H9 (cell line): ENCODE results near the gene LRP2. TPM values are rescaled to one million over a fixed set of nuclear protein-coding genes. Genes with fewer than 3 reads are reported as not detected.

Experiments
- DNase-seq: peaks from one replicate; pipeline ENCODE4 v3.0.0-alpha.2; 2017
- H2AFZ ChIP-seq: one replicate; pipeline ENCODE4 v1.6.1; 2013; ENCODE audit warnings: mild to moderate bottlenecking, low read length, control low read depth, moderate library complexity
- H2AK5ac ChIP-seq: 2 replicates; pipeline ENCODE4 v1.6.1; 2013; ENCODE audit warnings: low read length, control low read depth, mixed read lengths; ENCODE audit not compliant: insufficient read length
- H2BK120ac ChIP-seq: one replicate; pipeline ENCODE4 v1.6.1; 2013; ENCODE audit warnings: low read depth, mild to moderate bottlenecking, low read length, control low read depth, inconsistent platforms; ENCODE audit not compliant: poor library complexity, severe bottlenecking
- H2BK12ac ChIP-seq: 2 replicates; pipeline ENCODE4 v1.6.1; 2013; ENCODE audit warnings: low read length, control low read depth, mixed read lengths, low read depth; ENCODE audit not compliant: insufficient read length
- H2BK15ac ChIP-seq: 2 replicates; pipeline ENCODE4 v1.6.1; 2013; ENCODE audit warnings: low read depth, low read length, control low read depth
- H2BK20ac ChIP-seq: one replicate; pipeline ENCODE4 v1.6.1; 2013; ENCODE audit warnings: low read depth, mild to moderate bottlenecking, low read length, control low read depth, inconsistent platforms; ENCODE audit not compliant: poor library complexity, severe bottlenecking
- H2BK5ac ChIP-seq: 2 replicates; pipeline ENCODE4 v1.6.1; 2013; ENCODE audit warnings: low read length, control low read depth, mixed read lengths; ENCODE audit not compliant: insufficient read length
- H3K14ac ChIP-seq: 2 replicates; pipeline ENCODE4 v1.6.1; 2013; ENCODE audit warnings: low read length, control low read depth; ENCODE audit not compliant: insufficient read depth
- H3K18ac ChIP-seq: 2 replicates; pipeline ENCODE4 v1.6.1; 2013; ENCODE audit warnings: low read depth, mild to moderate bottlenecking, mixed read lengths, low read length, control low read depth; ENCODE audit not compliant: insufficient read length
- H3K23ac ChIP-seq: 2 replicates; pipeline ENCODE4 v1.6.1; 2013; ENCODE audit warnings: low read length, control low read depth, mixed read lengths, low read depth; ENCODE audit not compliant: insufficient read length
- H3K23me2 ChIP-seq: 2 replicates; pipeline ENCODE4 v1.6.1; 2013; ENCODE audit warnings: low read depth, mild to moderate bottlenecking, mixed read lengths, low read length, control low read depth; ENCODE audit not compliant: insufficient read length, poor library complexity, severe bottlenecking
- H3K27ac ChIP-seq: 2 replicates; pipeline ENCODE4 v1.5.1; 2013; ENCODE audit warnings: low read length, control low read depth, mixed read lengths, low read depth; ENCODE audit not compliant: insufficient read length
- H3K27me3 ChIP-seq: 2 replicates; pipeline ENCODE4 v1.6.1; 2013; ENCODE audit warnings: low read length, control low read depth, inconsistent platforms; ENCODE audit not compliant: insufficient read depth
- H3K4ac ChIP-seq: 2 replicates; pipeline ENCODE4 v1.6.1; 2013; ENCODE audit warnings: low read depth, mild to moderate bottlenecking, control low read depth, inconsistent platforms, low read length, moderate library complexity
- H3K4me1 ChIP-seq: 2 replicates; pipeline ENCODE4 v1.6.1; 2013; ENCODE audit warnings: low read length, control low read depth, inconsistent platforms; ENCODE audit not compliant: insufficient read depth
- H3K4me2 ChIP-seq: 2 replicates; pipeline ENCODE4 v1.6.1; 2013; ENCODE audit warnings: low read length, control low read depth, mixed read lengths; ENCODE audit not compliant: insufficient read length, insufficient read depth
- H3K56ac ChIP-seq: 2 replicates; pipeline ENCODE4 v1.6.1; 2013; ENCODE audit warnings: low read depth, mild to moderate bottlenecking, mixed read lengths, low read length, control low read depth; ENCODE audit not compliant: insufficient read length
- H3K79me1 ChIP-seq: 2 replicates; pipeline ENCODE4 v1.6.1; 2013; ENCODE audit warnings: low read depth, mild to moderate bottlenecking, moderate library complexity, low read length, control low read depth, inconsistent platforms; ENCODE audit not compliant: insufficient read depth, poor library complexity, severe bottlenecking
- H3K79me2 ChIP-seq: 2 replicates; pipeline ENCODE4 v1.6.1; 2013; ENCODE audit warnings: low read length, control low read depth, inconsistent platforms; ENCODE audit not compliant: insufficient read depth
- H3K9ac ChIP-seq: 2 replicates; pipeline ENCODE4 v1.6.1; 2013; ENCODE audit warnings: low read length, control low read depth, mixed read lengths; ENCODE audit not compliant: insufficient read length; ENCODE audit errors: extremely low read depth
- H3K9me3 ChIP-seq: one replicate; pipeline ENCODE4 v1.6.1; 2013; ENCODE audit warnings: low read depth, low read length, inconsistent platforms; ENCODE audit not compliant: control insufficient read depth
- H3T11ph ChIP-seq: one replicate; pipeline ENCODE4 v1.6.1; 2013; ENCODE audit warnings: mild to moderate bottlenecking, low read length, control low read depth, inconsistent platforms
- H4K20me1 ChIP-seq: one replicate; pipeline ENCODE4 v1.6.1; 2013; ENCODE audit not compliant: control insufficient read depth, insufficient read length, insufficient read depth
- H4K5ac ChIP-seq: 2 replicates; pipeline ENCODE4 v1.6.1; 2013; ENCODE audit warnings: low read depth, mild to moderate bottlenecking, mixed read lengths, low read length, control low read depth; ENCODE audit not compliant: insufficient read length
- H4K8ac ChIP-seq: replicated peaks from 2 replicates; pipeline ENCODE4 v1.6.1; 2013; ENCODE audit warnings: low read length, control low read depth, mixed read lengths, low read depth; ENCODE audit not compliant: insufficient read length
- H4K91ac ChIP-seq: 2 replicates; pipeline ENCODE4 v1.6.1; 2013; ENCODE audit warnings: low read depth, mild to moderate bottlenecking, moderate library complexity, mixed read lengths, low read length, control low read depth; ENCODE audit not compliant: insufficient read length
- H3K27ac Mint-ChIP-seq, 3 experiments: 2 replicates in 2 of 3; 3 replicates in 1 of 3; pipeline ENCODE4 v1.8.0; 2020 to 2021; ENCODE audit warnings: mixed read lengths in 3 of 3, mild to moderate bottlenecking in 1 of 3, moderate library complexity in 1 of 3
- H3K27me3 Mint-ChIP-seq: 2 replicates; pipeline ENCODE4 v1.8.0; 2021; ENCODE audit warnings: low read depth, mild to moderate bottlenecking, moderate library complexity, mixed read lengths
- H3K36me3 Mint-ChIP-seq, 3 experiments: 2 replicates in 2 of 3; 3 replicates in 1 of 3; pipeline ENCODE4 v1.8.0; 2020 to 2021; ENCODE audit warnings: low read depth in 3 of 3, mixed read lengths in 3 of 3; ENCODE audit not compliant: insufficient read depth in 1 of 3
- H3K4me1 Mint-ChIP-seq, 2 experiments: 2 replicates each; pipeline ENCODE4 v1.8.0; 2020; ENCODE audit warnings: mixed read lengths in 2 of 2
- H3K4me3 Mint-ChIP-seq, 2 experiments: 2 replicates in 1 of 2; 3 replicates in 1 of 2; pipeline ENCODE4 v1.8.0; 2020 to 2021; ENCODE audit warnings: mild to moderate bottlenecking in 2 of 2, mixed read lengths in 2 of 2, moderate library complexity in 1 of 2
- H3K9me3 Mint-ChIP-seq, 2 experiments: 2 replicates in 1 of 2; 3 replicates in 1 of 2; pipeline ENCODE4 v1.8.0; 2020; ENCODE audit warnings: mild to moderate bottlenecking in 2 of 2, mixed read lengths in 2 of 2, moderate library complexity in 1 of 2
- WGBS: extraction: QIAGEN DNeasy Blood & Tissue Kit; methylation state at CpG from one replicate; pipeline ENCODE4 v1.1.7; 2013; ENCODE audit warnings: missing lambda C conversion rate, low lambda C conversion rate, mixed read lengths; ENCODE audit not compliant: insufficient read length; ENCODE audit errors: extremely low coverage; 5-methylcytosine and 5-hydroxymethylcytosine counted together
- total RNA-seq: library from RNA; stranded (reverse); gene quantifications from 2 replicates; pipeline ENCODE4 v1.2.1, GENCODE V29; 2021
- TF ChIP-seq, protein P1 (sequence below): fragments of 200-600 bp; sonication (generic); conservative IDR thresholded peaks from 3 replicates; pipeline ENCODE4 v1.8.0; 2021; ENCODE audit warnings: antibody characterized with exemption, mild to moderate bottlenecking

LRP2 gene
- total RNA-seq, 1 experiment from 2014 or later = 1.4 TPM

DNA sequence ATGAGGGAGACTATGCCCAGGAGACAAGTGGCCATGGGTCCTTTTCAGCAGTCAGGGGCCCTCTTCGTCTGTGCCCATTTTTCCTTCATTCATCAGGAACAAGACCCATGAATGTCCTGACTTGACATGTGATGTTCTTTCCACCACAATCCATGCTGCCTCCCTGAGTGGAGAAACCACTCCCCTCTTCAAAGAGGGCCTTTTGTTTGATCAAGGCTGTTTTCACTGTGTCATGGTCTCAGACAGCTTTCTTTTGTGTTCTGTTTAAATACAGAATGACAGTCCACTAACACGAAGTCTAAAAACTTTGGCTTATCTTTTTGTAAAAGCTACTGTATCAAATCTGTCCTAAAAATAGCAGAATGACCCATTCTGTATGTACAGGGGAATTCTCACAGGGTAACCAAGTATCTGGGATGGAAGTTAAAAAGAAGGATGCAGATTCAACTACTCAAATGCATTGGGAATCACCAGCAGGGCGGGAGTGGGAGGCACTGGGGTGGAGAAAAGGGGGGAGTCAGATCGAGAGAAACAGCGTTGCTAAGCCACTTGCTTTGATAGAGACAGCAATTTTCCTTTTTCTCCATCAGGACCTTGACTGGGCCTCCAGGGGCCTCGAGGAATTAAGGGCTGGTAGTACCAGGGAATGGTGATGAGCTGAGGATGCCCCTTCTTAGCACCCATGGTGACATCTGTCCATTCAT, 13.9 kb downstream of the LRP2 start:
- no peaks in the 10 kb centered on the region for H3K27me3 ChIP-seq
- H2BK120ac ChIP-seq = no peak overlapping the region
- no peak for DNase-seq
- H3K27ac ChIP-seq = no peak overlapping the region
- H4K5ac ChIP-seq = no peak overlapping the region
- WGBS = no CpG with 5 or more reads among the region's 6 CpGs
- Mint-ChIP-seq H3K4me3 (no peak overlapping the region), H3K36me3 (no peaks in the 10 kb centered on the region), H3K4me1 (0 out of 4 replicates have a peak, but pooled peaks cover 0 to 2% of the 10 kb centered on the region in 2 experiments), H3K9me3 (no peaks in the 10 kb centered on the region), H3K27ac (no peak overlapping the region), H3K27me3 (no peaks in the 10 kb centered on the region; the same call in 1 of the 2 replicates)
- H4K8ac ChIP-seq = no peak overlapping the region
- H2AFZ ChIP-seq = no peak overlapping the region
- H3K14ac ChIP-seq = no peak overlapping the region
- no peak overlapping the region for H3K56ac ChIP-seq
- no peak overlapping the region for H2BK5ac ChIP-seq
- no peak overlapping the region for H3K23ac ChIP-seq
- no peaks in the 10 kb centered on the region for H4K20me1 ChIP-seq
- H3K79me2 ChIP-seq = no peaks in the 10 kb centered on the region; the same call in 1 of the 2 replicates
- H2AK5ac ChIP-seq = no peak overlapping the region
- H4K91ac ChIP-seq = no peak overlapping the region
- H3K23me2 ChIP-seq = no peaks in the 10 kb centered on the region
- H3K9ac ChIP-seq = no peak overlapping the region
- TF ChIP-seq, protein P1, sequence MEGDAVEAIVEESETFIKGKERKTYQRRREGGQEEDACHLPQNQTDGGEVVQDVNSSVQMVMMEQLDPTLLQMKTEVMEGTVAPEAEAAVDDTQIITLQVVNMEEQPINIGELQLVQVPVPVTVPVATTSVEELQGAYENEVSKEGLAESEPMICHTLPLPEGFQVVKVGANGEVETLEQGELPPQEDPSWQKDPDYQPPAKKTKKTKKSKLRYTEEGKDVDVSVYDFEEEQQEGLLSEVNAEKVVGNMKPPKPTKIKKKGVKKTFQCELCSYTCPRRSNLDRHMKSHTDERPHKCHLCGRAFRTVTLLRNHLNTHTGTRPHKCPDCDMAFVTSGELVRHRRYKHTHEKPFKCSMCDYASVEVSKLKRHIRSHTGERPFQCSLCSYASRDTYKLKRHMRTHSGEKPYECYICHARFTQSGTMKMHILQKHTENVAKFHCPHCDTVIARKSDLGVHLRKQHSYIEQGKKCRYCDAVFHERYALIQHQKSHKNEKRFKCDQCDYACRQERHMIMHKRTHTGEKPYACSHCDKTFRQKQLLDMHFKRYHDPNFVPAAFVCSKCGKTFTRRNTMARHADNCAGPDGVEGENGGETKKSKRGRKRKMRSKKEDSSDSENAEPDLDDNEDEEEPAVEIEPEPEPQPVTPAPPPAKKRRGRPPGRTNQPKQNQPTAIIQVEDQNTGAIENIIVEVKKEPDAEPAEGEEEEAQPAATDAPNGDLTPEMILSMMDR = no peak
- H3K9me3 ChIP-seq = no peaks in the 10 kb centered on the region
- no peak overlapping the region for H3K4me2 ChIP-seq
- H3K4ac ChIP-seq = no peak overlapping the region
- no peak overlapping the region for H3T11ph ChIP-seq
- no peaks in the 10 kb centered on the region for H3K79me1 ChIP-seq
- H3K18ac ChIP-seq = no peak overlapping the region
- no peaks in the 10 kb centered on the region for H3K4me1 ChIP-seq
- no peak overlapping the region for H2BK15ac ChIP-seq
- no peak overlapping the region for H2BK12ac ChIP-seq
- no peak overlapping the region for H2BK20ac ChIP-seq
